H9 (cell line): ENCODE data around the gene OR6C68. TPM values are rescaled to one million over a fixed set of nuclear protein-coding genes. Genes with fewer than 3 reads are reported as not detected.

ENCODE experiments used
- DNase-seq: peaks from one replicate; pipeline ENCODE4 v3.0.0-alpha.2; 2017
- H2AFZ ChIP-seq: one replicate; pipeline ENCODE4 v1.6.1; 2013; ENCODE audit warnings: mild to moderate bottlenecking, low read length, control low read depth, moderate library complexity
- H2AK5ac ChIP-seq: 2 replicates; pipeline ENCODE4 v1.6.1; 2013; ENCODE audit warnings: low read length, control low read depth, mixed read lengths; ENCODE audit not compliant: insufficient read length
- H2BK120ac ChIP-seq: one replicate; pipeline ENCODE4 v1.6.1; 2013; ENCODE audit warnings: low read depth, mild to moderate bottlenecking, low read length, control low read depth, inconsistent platforms; ENCODE audit not compliant: poor library complexity, severe bottlenecking
- H2BK12ac ChIP-seq: 2 replicates; pipeline ENCODE4 v1.6.1; 2013; ENCODE audit warnings: low read length, control low read depth, mixed read lengths, low read depth; ENCODE audit not compliant: insufficient read length
- H2BK15ac ChIP-seq: 2 replicates; pipeline ENCODE4 v1.6.1; 2013; ENCODE audit warnings: low read depth, low read length, control low read depth
- H2BK20ac ChIP-seq: one replicate; pipeline ENCODE4 v1.6.1; 2013; ENCODE audit warnings: low read depth, mild to moderate bottlenecking, low read length, control low read depth, inconsistent platforms; ENCODE audit not compliant: poor library complexity, severe bottlenecking
- H2BK5ac ChIP-seq: 2 replicates; pipeline ENCODE4 v1.6.1; 2013; ENCODE audit warnings: low read length, control low read depth, mixed read lengths; ENCODE audit not compliant: insufficient read length
- H3K14ac ChIP-seq: 2 replicates; pipeline ENCODE4 v1.6.1; 2013; ENCODE audit warnings: low read length, control low read depth; ENCODE audit not compliant: insufficient read depth
- H3K18ac ChIP-seq: 2 replicates; pipeline ENCODE4 v1.6.1; 2013; ENCODE audit warnings: low read depth, mild to moderate bottlenecking, mixed read lengths, low read length, control low read depth; ENCODE audit not compliant: insufficient read length
- H3K23ac ChIP-seq: 2 replicates; pipeline ENCODE4 v1.6.1; 2013; ENCODE audit warnings: low read length, control low read depth, mixed read lengths, low read depth; ENCODE audit not compliant: insufficient read length
- H3K23me2 ChIP-seq: 2 replicates; pipeline ENCODE4 v1.6.1; 2013; ENCODE audit warnings: low read depth, mild to moderate bottlenecking, mixed read lengths, low read length, control low read depth; ENCODE audit not compliant: insufficient read length, poor library complexity, severe bottlenecking
- H3K27ac ChIP-seq: 2 replicates; pipeline ENCODE4 v1.5.1; 2013; ENCODE audit warnings: low read length, control low read depth, mixed read lengths, low read depth; ENCODE audit not compliant: insufficient read length
- H3K27me3 ChIP-seq: 2 replicates; pipeline ENCODE4 v1.6.1; 2013; ENCODE audit warnings: low read length, control low read depth, inconsistent platforms; ENCODE audit not compliant: insufficient read depth
- H3K4ac ChIP-seq: 2 replicates; pipeline ENCODE4 v1.6.1; 2013; ENCODE audit warnings: low read depth, mild to moderate bottlenecking, control low read depth, inconsistent platforms, low read length, moderate library complexity
- H3K4me1 ChIP-seq: 2 replicates; pipeline ENCODE4 v1.6.1; 2013; ENCODE audit warnings: low read length, control low read depth, inconsistent platforms; ENCODE audit not compliant: insufficient read depth
- H3K4me2 ChIP-seq: 2 replicates; pipeline ENCODE4 v1.6.1; 2013; ENCODE audit warnings: low read length, control low read depth, mixed read lengths; ENCODE audit not compliant: insufficient read length, insufficient read depth
- H3K56ac ChIP-seq: 2 replicates; pipeline ENCODE4 v1.6.1; 2013; ENCODE audit warnings: low read depth, mild to moderate bottlenecking, mixed read lengths, low read length, control low read depth; ENCODE audit not compliant: insufficient read length
- H3K79me1 ChIP-seq: 2 replicates; pipeline ENCODE4 v1.6.1; 2013; ENCODE audit warnings: low read depth, mild to moderate bottlenecking, moderate library complexity, low read length, control low read depth, inconsistent platforms; ENCODE audit not compliant: insufficient read depth, poor library complexity, severe bottlenecking
- H3K79me2 ChIP-seq: 2 replicates; pipeline ENCODE4 v1.6.1; 2013; ENCODE audit warnings: low read length, control low read depth, inconsistent platforms; ENCODE audit not compliant: insufficient read depth
- H3K9ac ChIP-seq: 2 replicates; pipeline ENCODE4 v1.6.1; 2013; ENCODE audit warnings: low read length, control low read depth, mixed read lengths; ENCODE audit not compliant: insufficient read length; ENCODE audit errors: extremely low read depth
- H3K9me3 ChIP-seq: one replicate; pipeline ENCODE4 v1.6.1; 2013; ENCODE audit warnings: low read depth, low read length, inconsistent platforms; ENCODE audit not compliant: control insufficient read depth
- H3T11ph ChIP-seq: one replicate; pipeline ENCODE4 v1.6.1; 2013; ENCODE audit warnings: mild to moderate bottlenecking, low read length, control low read depth, inconsistent platforms
- H4K20me1 ChIP-seq: one replicate; pipeline ENCODE4 v1.6.1; 2013; ENCODE audit not compliant: control insufficient read depth, insufficient read length, insufficient read depth
- H4K5ac ChIP-seq: 2 replicates; pipeline ENCODE4 v1.6.1; 2013; ENCODE audit warnings: low read depth, mild to moderate bottlenecking, mixed read lengths, low read length, control low read depth; ENCODE audit not compliant: insufficient read length
- H4K8ac ChIP-seq: replicated peaks from 2 replicates; pipeline ENCODE4 v1.6.1; 2013; ENCODE audit warnings: low read length, control low read depth, mixed read lengths, low read depth; ENCODE audit not compliant: insufficient read length
- H4K91ac ChIP-seq: 2 replicates; pipeline ENCODE4 v1.6.1; 2013; ENCODE audit warnings: low read depth, mild to moderate bottlenecking, moderate library complexity, mixed read lengths, low read length, control low read depth; ENCODE audit not compliant: insufficient read length
- H3K27ac Mint-ChIP-seq, 3 experiments: 2 replicates in 2 of 3; 3 replicates in 1 of 3; pipeline ENCODE4 v1.8.0; 2020 to 2021; ENCODE audit warnings: mixed read lengths in 3 of 3, mild to moderate bottlenecking in 1 of 3, moderate library complexity in 1 of 3
- H3K27me3 Mint-ChIP-seq: 2 replicates; pipeline ENCODE4 v1.8.0; 2021; ENCODE audit warnings: low read depth, mild to moderate bottlenecking, moderate library complexity, mixed read lengths
- H3K36me3 Mint-ChIP-seq, 3 experiments: 2 replicates in 2 of 3; 3 replicates in 1 of 3; pipeline ENCODE4 v1.8.0; 2020 to 2021; ENCODE audit warnings: low read depth in 3 of 3, mixed read lengths in 3 of 3; ENCODE audit not compliant: insufficient read depth in 1 of 3
- H3K4me1 Mint-ChIP-seq, 2 experiments: 2 replicates each; pipeline ENCODE4 v1.8.0; 2020; ENCODE audit warnings: mixed read lengths in 2 of 2
- H3K4me3 Mint-ChIP-seq, 2 experiments: 2 replicates in 1 of 2; 3 replicates in 1 of 2; pipeline ENCODE4 v1.8.0; 2020 to 2021; ENCODE audit warnings: mild to moderate bottlenecking in 2 of 2, mixed read lengths in 2 of 2, moderate library complexity in 1 of 2
- H3K9me3 Mint-ChIP-seq, 2 experiments: 2 replicates in 1 of 2; 3 replicates in 1 of 2; pipeline ENCODE4 v1.8.0; 2020; ENCODE audit warnings: mild to moderate bottlenecking in 2 of 2, mixed read lengths in 2 of 2, moderate library complexity in 1 of 2
- CTCF ChIP-seq: fragments of 200-600 bp; sonication (generic); conservative IDR thresholded peaks from 3 replicates; pipeline ENCODE4 v1.8.0; 2021; ENCODE audit warnings: antibody characterized with exemption, mild to moderate bottlenecking
- WGBS: extraction: QIAGEN DNeasy Blood & Tissue Kit; methylation state at CpG from one replicate; pipeline ENCODE4 v1.1.7; 2013; ENCODE audit warnings: missing lambda C conversion rate, low lambda C conversion rate, mixed read lengths; ENCODE audit not compliant: insufficient read length; ENCODE audit errors: extremely low coverage; 5-methylcytosine and 5-hydroxymethylcytosine counted together
- long read RNA-seq: library from polyadenylated mRNA; unstranded; transcript quantifications from one replicate; pipeline ENCODE4 v2.0.0, GENCODE V29; 2020
- total RNA-seq: library from RNA; stranded (reverse); gene quantifications from 2 replicates; pipeline ENCODE4 v1.2.1, GENCODE V29; 2021

OR6C68 gene
- not detected in 2 replicates for total RNA-seq
- long read RNA-seq, result 0 reads

- Histone ChIP-seq H4K8ac (no peak within 1 kb of the TSS), H2AK5ac (no peak within 1 kb of the TSS), H2BK120ac (no peak within 1 kb of the TSS), H3K79me1 (no peaks in the 10 kb centered on the region), H3K4me2 (no peak within 1 kb of the TSS), H3K14ac (no peak within 1 kb of the TSS), H3K9me3 (no peaks in the 10 kb centered on the region), H2BK20ac (no peak within 1 kb of the TSS), H3K79me2 (no peaks in the 10 kb centered on the region), H4K91ac (no peak within 1 kb of the TSS), H2AFZ (no peak within 1 kb of the TSS), H3K9ac (no peak within 1 kb of the TSS), H3K4ac (no peak within 1 kb of the TSS), H3K27ac (no peak within 1 kb of the TSS), H3K4me1 (no peaks in the 10 kb centered on the region), H4K20me1 (no peaks in the 10 kb centered on the region), H3K56ac (no peak within 1 kb of the TSS), H2BK15ac (no peak within 1 kb of the TSS), H3T11ph (no peak within 1 kb of the TSS), H3K23me2 (no peaks in the 10 kb centered on the region), H4K5ac (no peak within 1 kb of the TSS), H3K23ac (no peak within 1 kb of the TSS), H3K18ac (no peak within 1 kb of the TSS), H2BK5ac (no peak within 1 kb of the TSS), H2BK12ac (no peak within 1 kb of the TSS), H3K27me3 (no peaks in the 10 kb centered on the region)
- TF ChIP-seq CTCF, result no peak
- WGBS, result no CpG with 5 or more reads among the region's 2 CpGs
- Mint-ChIP-seq H3K36me3 (no peaks in the 10 kb centered on the region), H3K4me3 (no peak within 1 kb of the TSS), H3K27ac (no peak within 1 kb of the TSS), H3K27me3 (no peaks in the 10 kb centered on the region; the same call in 1 of the 2 replicates), H3K9me3 (peaks cover 0 to 2% of the 10 kb centered on the region in 2 experiments; a peak in 1 of 5 replicates), H3K4me1 (no peaks in the 10 kb centered on the region)
- DNase-seq, result no peak
Measured at GRCh38 chr12:55492078-55492477, at the start of gene OR6C68. Gene OR6C68 (plus strand): TSS chr12:55492378. CDS start chr12:55492378, 0 bp downstream.
